OCI-LY3 (cell line): ENCODE measurements around the gene ZNF433.
"Not testable (repeated sequence)": the region's sequence is repeated elsewhere in the genome, so short reads cannot be mapped to it uniquely, and the experiment has no call there.

Experiments used
- H2AFZ ChIP-seq: fragments of 200-600, 300-600 bp; shearing (Covaris generic); 2 replicates; pipeline ENCODE4 v1.6.0; 2014; ENCODE audit warnings: antibody characterized with exemption, low read depth, low read length
- H3K27ac ChIP-seq: fragments of 200-600, 300-600 bp; sonication (generic); 2 replicates; pipeline ENCODE4 v1.5.1; 2014; ENCODE audit warnings: mild to moderate bottlenecking, low read length, moderate library complexity, mixed read lengths
- H3K27me3 ChIP-seq: fragments of 200-600, 300-600 bp; sonication (generic); 2 replicates; pipeline ENCODE4 v1.6.1; 2014; ENCODE audit warnings: low read depth, low read length, mixed read lengths
- H3K36me3 ChIP-seq: fragments of 200-600, 300-600 bp; sonication (generic); replicated peaks from 2 replicates; pipeline ENCODE3; 2014; ENCODE audit warnings: low read depth, low read length, mixed read lengths
- H3K4me1 ChIP-seq: fragments of 300-600, 200-600 bp; sonication (generic); 2 replicates; pipeline ENCODE4 v1.6.1; 2014; ENCODE audit warnings: low read length, mixed read lengths
- H3K4me2 ChIP-seq: fragments of 200-600, 300-600 bp; sonication (generic); 2 replicates; pipeline ENCODE4 v1.6.1; 2014; ENCODE audit warnings: low read length, mixed read lengths
- H3K4me3 ChIP-seq: fragments of 300-600, 200-600 bp; sonication (generic); 2 replicates; pipeline ENCODE4 v1.5.1; 2014; ENCODE audit warnings: antibody characterized with exemption, mild to moderate bottlenecking, low read length, moderate library complexity
- H3K79me2 ChIP-seq: fragments of 300-600, 200-600 bp; shearing (Covaris generic); 2 replicates; pipeline ENCODE4 v1.6.1; 2014; ENCODE audit warnings: mild to moderate bottlenecking, low read length, mixed read lengths
- H3K9ac ChIP-seq: fragments of 300-600, 200-600 bp; shearing (Covaris generic); 2 replicates; pipeline ENCODE4 v1.6.0; 2014; ENCODE audit warnings: mild to moderate bottlenecking, low read length, moderate library complexity
- H3K9me3 ChIP-seq: fragments of 200-600, 300-600 bp; shearing (Covaris generic); 2 replicates; pipeline ENCODE4 v1.6.1; 2014; ENCODE audit warnings: low read length, mixed read lengths; ENCODE audit not compliant: insufficient read depth
- H4K20me1 ChIP-seq: fragments of 200-600, 300-600 bp; sonication (generic); 2 replicates; pipeline ENCODE4 v1.6.1; 2016; ENCODE audit warnings: low read length, mixed read lengths; ENCODE audit not compliant: insufficient read depth
- CTCF ChIP-seq: fragments of 200-600, 300-600 bp; sonication (generic); IDR thresholded peaks from 2 replicates; pipeline ENCODE4 v1.5.1; 2014; ENCODE audit warnings: antibody characterized with exemption, low read length, low read depth
- EZH2phosphoT487 ChIP-seq: fragments of 200-600 bp; shearing (Covaris generic); IDR thresholded peaks from 2 replicates; pipeline ENCODE4 v1.6.1; 2018; ENCODE audit warnings: antibody characterized with exemption, mixed run types, low read depth

The ZNF433 gene

DNA sequence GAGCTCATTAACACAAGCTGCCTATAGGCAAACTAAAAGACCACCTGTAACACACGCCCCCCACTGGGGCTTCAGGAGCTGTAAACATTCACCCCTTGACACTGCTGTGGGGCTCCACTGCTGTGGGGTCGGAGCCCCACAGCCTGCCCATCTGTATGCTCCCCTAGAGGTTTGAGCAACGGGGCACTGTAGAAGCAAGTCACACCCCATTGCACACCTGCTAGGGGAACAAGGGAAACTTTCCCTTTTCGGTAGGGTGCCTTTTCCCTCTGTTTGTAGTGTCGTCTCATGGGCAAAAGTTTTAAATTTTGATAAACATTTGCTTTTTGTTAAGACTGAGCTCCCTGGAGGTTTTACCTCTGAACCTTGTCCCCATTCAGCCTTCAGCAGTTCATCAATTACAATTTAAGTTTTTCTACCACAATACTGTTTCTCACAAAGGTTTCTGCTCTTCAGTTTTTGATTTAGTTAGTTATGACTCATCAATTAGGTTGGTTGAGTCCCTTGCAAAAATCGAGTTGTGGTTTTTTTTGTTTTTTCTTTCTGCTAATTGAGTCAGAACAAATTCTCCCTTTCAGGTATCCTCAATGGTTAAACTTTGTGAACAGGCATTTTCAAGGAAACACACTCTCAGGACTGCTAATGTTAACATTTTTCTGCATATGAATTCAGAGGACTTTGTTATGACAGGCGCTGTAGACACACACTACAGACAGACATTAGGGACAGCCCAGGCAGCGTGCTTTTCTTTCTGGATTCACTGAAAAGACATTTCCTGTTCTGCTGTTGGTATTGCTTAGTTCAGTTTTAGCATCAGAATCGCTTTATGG lies 35.1 kb downstream of the ZNF433 start:
- TF ChIP-seq CTCF (no peak), EZH2phosphoT487 (no peak)
- Histone ChIP-seq H3K4me3 (peak overlapping the region; percentile 49), H3K4me1 (peaks cover 23% of the 10 kb centered on the region), H2AFZ (no peak overlapping the region), H3K27me3 (no peaks in the 10 kb centered on the region), H3K9ac (peak overlapping the region; percentile 7; the same call in 1 of the 2 replicates), H3K9me3 (no peaks in the 10 kb centered on the region), H3K27ac (peak overlapping the region; percentile 79), H3K4me2 (peak overlapping the region; percentile 76), H3K79me2 (peaks cover 43% of the 10 kb centered on the region), H3K36me3 (peaks cover 26% of the 10 kb centered on the region), H4K20me1 (peaks cover 33% of the 10 kb centered on the region)

DNA sequence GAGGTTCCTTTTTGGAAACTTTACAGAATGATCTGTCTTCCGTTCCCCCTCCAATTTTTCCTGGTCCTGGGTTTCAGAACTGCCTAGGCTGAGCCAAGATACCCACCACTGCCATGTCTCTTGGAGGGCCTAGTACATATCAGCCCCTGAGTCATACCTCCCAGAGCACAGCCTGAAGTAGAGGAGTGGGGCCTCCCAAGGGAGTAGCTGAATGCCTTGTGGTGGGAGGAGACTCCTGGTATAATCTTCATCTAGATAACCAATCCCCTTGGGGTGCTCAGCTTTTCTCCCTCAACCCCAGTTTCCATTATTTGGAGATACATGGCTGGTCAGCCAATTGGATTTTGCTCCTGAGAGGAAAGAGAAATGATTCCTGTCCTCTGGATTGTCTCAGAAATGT lies 40.3 kb downstream of the ZNF433 start:
- TF ChIP-seq EZH2phosphoT487: no peak
- no peak for TF ChIP-seq CTCF
- Histone ChIP-seq H3K4me2 (no peak overlapping the region), H4K20me1 (peaks cover 57% of the 10 kb centered on the region), H3K9me3 (no peaks in the 10 kb centered on the region), H3K9ac (no peak overlapping the region), H3K36me3 (peaks cover 26% of the 10 kb centered on the region), H3K79me2 (peaks cover 73% of the 10 kb centered on the region), H3K4me3 (no peak overlapping the region), H3K4me1 (peaks cover 11% of the 10 kb centered on the region), H3K27ac (no peak overlapping the region), H3K27me3 (no peaks in the 10 kb centered on the region), H2AFZ (no peak overlapping the region)

DNA sequence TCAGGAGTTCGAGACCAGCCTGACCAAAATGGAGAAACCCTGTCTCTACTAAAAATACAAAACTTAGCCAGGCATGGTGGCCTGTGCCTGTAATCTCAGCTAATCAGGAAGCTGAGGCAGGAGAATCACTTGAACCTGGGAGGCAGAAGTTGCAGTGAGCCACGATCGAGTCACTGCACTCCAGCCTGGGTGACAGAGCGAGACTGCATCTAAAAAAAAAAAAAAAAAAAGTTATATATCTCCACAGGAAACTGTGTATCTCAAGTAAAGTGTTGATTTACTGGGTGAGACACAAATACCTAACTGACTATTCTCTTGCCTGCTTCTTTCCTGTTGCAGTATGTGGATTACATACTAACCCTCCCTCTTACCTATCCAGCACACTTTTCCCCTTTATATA lies 43.6 kb downstream of the ZNF433 start:
- H3K4me2 ChIP-seq, H3K27me3 ChIP-seq, H3K9me3 ChIP-seq, H3K27ac ChIP-seq, H3K9ac ChIP-seq, H3K4me1 ChIP-seq, H2AFZ ChIP-seq, H3K4me3 ChIP-seq: not testable (repeated sequence)
- H4K20me1 ChIP-seq: peaks cover 47% of the 10 kb centered on the region
- peaks cover 70% of the 10 kb centered on the region for H3K79me2 ChIP-seq
- H3K36me3 ChIP-seq: peaks cover 19% of the 10 kb centered on the region

DNA sequence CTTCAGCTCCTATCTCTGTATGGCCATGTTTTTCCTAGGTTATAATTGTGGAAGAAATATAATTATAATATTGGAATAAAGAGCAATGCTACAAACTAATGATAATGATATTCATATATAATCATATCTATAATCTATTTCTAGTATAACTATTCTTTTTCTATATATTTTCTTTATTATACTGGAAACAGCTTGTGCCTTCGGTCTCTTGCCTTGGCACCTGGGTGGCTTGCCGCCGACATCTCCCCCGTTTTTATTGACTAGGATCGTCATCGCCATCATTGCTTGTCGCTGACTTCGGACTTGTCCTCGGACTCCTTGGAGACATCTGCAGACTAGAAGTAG lies 46.4 kb downstream of the ZNF433 start:
- Histone ChIP-seq H2AFZ (no peak overlapping the region), H3K9me3 (no peaks in the 10 kb centered on the region), H3K4me3 (peak overlapping the region; percentile 88), H3K27ac (no peak overlapping the region), H3K27me3 (no peaks in the 10 kb centered on the region), H3K4me1 (peaks cover 8% of the 10 kb centered on the region), H4K20me1 (peaks cover 33% of the 10 kb centered on the region), H3K36me3 (peaks cover 9% of the 10 kb centered on the region), H3K9ac (no peak overlapping the region), H3K4me2 (peak overlapping the region; percentile 95), H3K79me2 (peaks cover 49% of the 10 kb centered on the region)
- TF ChIP-seq EZH2phosphoT487 (no peak), CTCF (no peak)
